22Rv1 (cell line): ENCODE measurements around the gene MT1F.

Experiments used
- ZFX ChIP-seq: fragments of 450-650 bp; IDR thresholded peaks from 2 replicates; pipeline ENCODE4 v1.6.1; 2017; ENCODE audit warnings: antibody characterized with exemption, borderline replicate concordance
- TF ChIP-seq, protein P1 (sequence below): fragments of 450-650 bp; IDR thresholded peaks from 2 replicates; pipeline ENCODE4 v1.5.1; 2017; ENCODE audit warnings: mild to moderate bottlenecking

DNA sequence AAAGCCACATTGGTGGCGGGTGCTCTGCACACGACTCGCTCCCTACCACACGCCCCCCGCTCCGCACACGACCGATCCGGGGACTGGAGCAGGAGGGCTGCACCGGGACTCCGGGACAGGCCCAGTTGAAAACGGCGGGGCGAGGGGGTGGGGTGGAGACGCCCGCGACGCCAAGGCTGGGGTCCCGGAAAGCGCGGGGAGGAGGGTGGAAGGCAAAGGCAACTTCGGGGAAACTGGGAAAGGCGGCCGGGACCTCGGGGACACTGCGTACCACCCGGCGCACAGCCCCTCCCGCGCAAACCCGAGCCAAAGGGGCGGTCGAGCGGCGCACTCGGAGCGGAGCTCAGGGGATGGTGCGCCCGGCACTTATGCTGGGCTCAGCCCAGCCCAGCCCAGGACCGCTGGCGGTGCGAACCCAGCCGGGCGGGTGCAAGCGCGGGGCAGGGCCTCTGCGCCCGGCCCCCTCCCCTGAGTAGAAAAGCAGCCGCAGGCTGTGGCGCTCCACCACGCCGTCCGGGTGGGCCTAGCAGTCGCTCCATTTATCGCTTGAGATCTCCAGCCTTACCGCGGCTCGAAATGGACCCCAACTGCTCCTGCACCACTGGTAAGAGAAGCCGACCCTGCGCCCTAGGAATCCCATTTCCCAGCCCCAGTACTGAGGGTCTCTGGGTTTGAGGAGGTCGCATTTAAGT is 25.5 kb upstream of the MT1F start, which contains the start of gene MT1M:
- TF ChIP-seq, protein P1, sequence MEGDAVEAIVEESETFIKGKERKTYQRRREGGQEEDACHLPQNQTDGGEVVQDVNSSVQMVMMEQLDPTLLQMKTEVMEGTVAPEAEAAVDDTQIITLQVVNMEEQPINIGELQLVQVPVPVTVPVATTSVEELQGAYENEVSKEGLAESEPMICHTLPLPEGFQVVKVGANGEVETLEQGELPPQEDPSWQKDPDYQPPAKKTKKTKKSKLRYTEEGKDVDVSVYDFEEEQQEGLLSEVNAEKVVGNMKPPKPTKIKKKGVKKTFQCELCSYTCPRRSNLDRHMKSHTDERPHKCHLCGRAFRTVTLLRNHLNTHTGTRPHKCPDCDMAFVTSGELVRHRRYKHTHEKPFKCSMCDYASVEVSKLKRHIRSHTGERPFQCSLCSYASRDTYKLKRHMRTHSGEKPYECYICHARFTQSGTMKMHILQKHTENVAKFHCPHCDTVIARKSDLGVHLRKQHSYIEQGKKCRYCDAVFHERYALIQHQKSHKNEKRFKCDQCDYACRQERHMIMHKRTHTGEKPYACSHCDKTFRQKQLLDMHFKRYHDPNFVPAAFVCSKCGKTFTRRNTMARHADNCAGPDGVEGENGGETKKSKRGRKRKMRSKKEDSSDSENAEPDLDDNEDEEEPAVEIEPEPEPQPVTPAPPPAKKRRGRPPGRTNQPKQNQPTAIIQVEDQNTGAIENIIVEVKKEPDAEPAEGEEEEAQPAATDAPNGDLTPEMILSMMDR: no peak
- no peak for TF ChIP-seq ZFX
